ENCODE data around the gene LRMDA. TPM values are rescaled to one million over a fixed set of nuclear protein-coding genes. Genes with fewer than 3 reads are reported as not detected.

LRMDA gene
- total RNA-seq, 4 donors from 2014 or later = 0.88 to 14.1 (median 5.1) TPM; not detected in 1

- no peak for DNase-seq
- 81 to 100% methylated on average over 3 of the region's 3 CpGs for WGBS, 2 donors
- Histone ChIP-seq H3K4me1 (peaks cover 0 to 15% (median 3%) of the 10 kb centered on the region in 3 donors), H3K4me3 (no peak overlapping the region), H3K27ac (no peak overlapping the region), H3K9me3 (no peaks in the 10 kb centered on the region), H3K36me3 (no peaks in the 10 kb centered on the region), H3K27me3 (no peaks in the 10 kb centered on the region)
- intact Hi-C loops (cut with DNase I) = no loop called here
- TF ChIP-seq POLR2A (IDR thresholded peaks at IDR 0.05) = no peak
Observed at GRCh38 chr10:76298329-76298728, 866.9 kb downstream of the LRMDA start.

GRCh38 chr10:76299501-76299900, 868.1 kb downstream of the LRMDA start:
- no peak for DNase-seq
- H3K36me3 ChIP-seq = no peaks in the 10 kb centered on the region
- H3K9me3 ChIP-seq = no peaks in the 10 kb centered on the region
- no peak overlapping the region for H3K4me3 ChIP-seq
- H3K27me3 ChIP-seq = no peaks in the 10 kb centered on the region
- TF ChIP-seq POLR2A (IDR thresholded peaks at IDR 0.05) (no peak), CTCF (IDR thresholded peaks at IDR 0.05) (no peak)
- 86 to 97% methylated on average over 4 of the region's 4 CpGs for WGBS, 2 donors
- H3K27ac ChIP-seq = no peak overlapping the region
- H3K4me1 ChIP-seq = peaks cover 0 to 23% (median 4%) of the 10 kb centered on the region in 3 donors
- intact Hi-C loops (cut with DNase I) = no loop called here

GRCh38 chr10:76301211-76301610, 869.8 kb downstream of the LRMDA start:
- Histone ChIP-seq H3K27ac (no peak overlapping the region), H3K4me1 (peaks cover 0 to 23% (median 4%) of the 10 kb centered on the region in 3 donors), H3K36me3 (no peaks in the 10 kb centered on the region), H3K27me3 (no peaks in the 10 kb centered on the region), H3K4me3 (no peak overlapping the region), H3K9me3 (no peaks in the 10 kb centered on the region)
- no peak for DNase-seq
- TF ChIP-seq POLR2A (IDR thresholded peaks at IDR 0.05) = no peak
- no peak for TF ChIP-seq CTCF (IDR thresholded peaks at IDR 0.05)
- 73 to 76% methylated on average over 4 of the region's 4 CpGs for WGBS, 2 donors
- intact Hi-C loops (cut with DNase I) = no loop called here

- Histone ChIP-seq H3K4me1 (peaks cover 0 to 23% (median 4%) of the 10 kb centered on the region in 3 donors), H3K36me3 (no peaks in the 10 kb centered on the region), H3K4me3 (no peak overlapping the region), H3K27ac (no peak overlapping the region), H3K9me3 (no peaks in the 10 kb centered on the region), H3K27me3 (no peaks in the 10 kb centered on the region)
- TF ChIP-seq POLR2A (IDR thresholded peaks at IDR 0.05) = no peak
- no peak for TF ChIP-seq CTCF (IDR thresholded peaks at IDR 0.05)
- WGBS, 2 donors = 46 to 47% methylated on average over 3 of the region's 3 CpGs
- intact Hi-C loops (cut with DNase I) = no loop called here
- DNase-seq = no peak
Observed at GRCh38 chr10:76301950-76302349, 870.5 kb downstream of the LRMDA start.

GRCh38 chr10:76302481-76302880, 871.1 kb downstream of the LRMDA start:
- TF ChIP-seq POLR2A (IDR thresholded peaks at IDR 0.05) (no peak), CTCF (IDR thresholded peaks at IDR 0.05) (no peak)
- H3K36me3 ChIP-seq = no peaks in the 10 kb centered on the region
- H3K4me1 ChIP-seq = peaks cover 0 to 23% (median 4%) of the 10 kb centered on the region in 3 donors
- WGBS, 2 donors = 94 to 100% methylated on average over 1 of the region's 1 CpG
- no peaks in the 10 kb centered on the region for H3K9me3 ChIP-seq
- no peak for DNase-seq
- no peak overlapping the region for H3K4me3 ChIP-seq
- intact Hi-C loops (cut with DNase I) = no loop called here
- H3K27ac ChIP-seq = no peak overlapping the region
- H3K27me3 ChIP-seq = no peaks in the 10 kb centered on the region
